ENCODE data around the gene ITPR3.

ITPR3 gene

DNA sequence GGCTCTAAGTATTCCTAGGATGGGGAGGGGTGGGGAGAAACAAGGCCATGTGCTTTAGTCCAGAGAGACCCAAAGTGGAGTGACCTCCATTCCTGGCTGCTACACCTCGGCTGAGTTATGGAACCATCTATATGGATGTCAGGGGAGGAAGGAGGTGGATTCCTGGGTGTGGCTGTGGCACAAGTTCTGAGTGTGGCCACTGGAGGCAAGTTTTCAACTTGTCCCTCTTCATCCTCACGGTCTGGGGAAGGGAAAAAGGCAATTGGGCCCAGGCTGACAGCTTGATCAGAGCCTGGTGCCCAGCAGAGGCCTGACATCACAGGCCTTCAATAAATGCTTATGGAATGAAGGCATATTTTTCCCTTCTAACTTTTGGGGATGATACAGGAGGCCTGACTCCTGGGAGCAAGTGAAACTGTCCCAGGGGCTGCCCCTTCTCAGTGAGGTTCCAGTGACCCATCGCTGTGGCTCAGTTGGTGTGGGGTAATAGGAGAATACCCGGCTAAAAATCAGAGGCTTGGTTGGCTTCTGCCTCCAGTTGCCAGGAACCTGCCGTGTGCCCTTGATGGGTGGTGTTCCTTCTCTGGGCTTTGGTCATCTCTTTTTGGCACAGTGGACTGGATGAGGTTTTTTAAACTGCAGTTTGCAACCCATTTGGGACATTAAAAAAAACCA lies 1.8 kb upstream of the ITPR3 start:
- no peak for TF ChIP-seq ZFX (IDR thresholded peaks at IDR 0.05)
- TF ChIP-seq, protein P1, sequence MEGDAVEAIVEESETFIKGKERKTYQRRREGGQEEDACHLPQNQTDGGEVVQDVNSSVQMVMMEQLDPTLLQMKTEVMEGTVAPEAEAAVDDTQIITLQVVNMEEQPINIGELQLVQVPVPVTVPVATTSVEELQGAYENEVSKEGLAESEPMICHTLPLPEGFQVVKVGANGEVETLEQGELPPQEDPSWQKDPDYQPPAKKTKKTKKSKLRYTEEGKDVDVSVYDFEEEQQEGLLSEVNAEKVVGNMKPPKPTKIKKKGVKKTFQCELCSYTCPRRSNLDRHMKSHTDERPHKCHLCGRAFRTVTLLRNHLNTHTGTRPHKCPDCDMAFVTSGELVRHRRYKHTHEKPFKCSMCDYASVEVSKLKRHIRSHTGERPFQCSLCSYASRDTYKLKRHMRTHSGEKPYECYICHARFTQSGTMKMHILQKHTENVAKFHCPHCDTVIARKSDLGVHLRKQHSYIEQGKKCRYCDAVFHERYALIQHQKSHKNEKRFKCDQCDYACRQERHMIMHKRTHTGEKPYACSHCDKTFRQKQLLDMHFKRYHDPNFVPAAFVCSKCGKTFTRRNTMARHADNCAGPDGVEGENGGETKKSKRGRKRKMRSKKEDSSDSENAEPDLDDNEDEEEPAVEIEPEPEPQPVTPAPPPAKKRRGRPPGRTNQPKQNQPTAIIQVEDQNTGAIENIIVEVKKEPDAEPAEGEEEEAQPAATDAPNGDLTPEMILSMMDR (conservative IDR thresholded peaks at IDR 0.05), result no peak
- H3K27ac ChIP-seq, result peak overlapping the region; percentile 7

- no peak for TF ChIP-seq ZFX (IDR thresholded peaks at IDR 0.05)
- TF ChIP-seq, protein P1 (conservative IDR thresholded peaks at IDR 0.05), result no peak
- H3K27ac ChIP-seq, result peak overlapping the region; percentile 97
Measured at GRCh38 chr6:33620158-33620855, 815 bp upstream of the ITPR3 start.

DNA sequence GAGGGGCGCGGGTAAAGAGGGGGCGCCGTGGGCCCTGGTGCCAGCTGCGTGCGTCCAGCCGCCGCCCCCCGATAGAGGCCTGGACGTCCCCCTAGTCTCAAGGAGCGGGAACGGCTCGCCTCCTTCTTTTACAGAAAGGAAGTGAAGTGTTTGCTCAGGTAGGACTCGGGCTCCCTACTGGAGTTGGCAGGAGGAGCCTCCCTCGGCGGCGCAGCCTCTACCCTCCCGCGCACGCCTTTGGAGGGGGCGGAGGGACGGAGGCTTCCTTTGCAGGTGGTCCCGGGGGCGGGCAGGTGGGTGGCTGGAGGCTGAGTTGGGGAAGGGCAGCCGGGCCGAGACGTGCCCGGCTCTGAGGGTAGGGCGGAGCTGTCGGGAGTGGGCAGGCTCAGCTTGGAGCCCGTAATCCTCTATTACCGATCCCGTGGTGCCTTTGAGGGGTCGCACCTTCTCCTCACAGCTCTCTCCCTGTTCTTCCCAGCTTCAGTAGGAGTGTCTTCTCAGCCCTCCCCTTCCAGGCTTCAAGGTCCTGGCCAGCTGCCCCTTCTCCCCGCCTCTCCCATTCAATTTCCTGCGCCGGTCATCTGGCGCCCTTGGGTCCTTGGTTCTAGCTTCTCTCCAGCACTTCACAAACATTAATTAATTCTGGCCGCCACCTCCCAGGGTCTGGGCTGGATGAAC lies 728 bp downstream of the ITPR3 start:
- TF ChIP-seq ZFX (IDR thresholded peaks at IDR 0.05), result peak; percentile 3; the same call in 1 of the 2 replicates
- TF ChIP-seq, protein P1 (conservative IDR thresholded peaks at IDR 0.05), result no peak
- H3K27ac ChIP-seq, result peak overlapping the region; percentile 97

- TF ChIP-seq, protein P1 (conservative IDR thresholded peaks at IDR 0.05), result no peak
- no peak for TF ChIP-seq ZFX (IDR thresholded peaks at IDR 0.05)
- peak overlapping the region; percentile 97 for H3K27ac ChIP-seq
Measured at GRCh38 chr6:33622456-33623431, 1.6 kb downstream of the ITPR3 start.

DNA sequence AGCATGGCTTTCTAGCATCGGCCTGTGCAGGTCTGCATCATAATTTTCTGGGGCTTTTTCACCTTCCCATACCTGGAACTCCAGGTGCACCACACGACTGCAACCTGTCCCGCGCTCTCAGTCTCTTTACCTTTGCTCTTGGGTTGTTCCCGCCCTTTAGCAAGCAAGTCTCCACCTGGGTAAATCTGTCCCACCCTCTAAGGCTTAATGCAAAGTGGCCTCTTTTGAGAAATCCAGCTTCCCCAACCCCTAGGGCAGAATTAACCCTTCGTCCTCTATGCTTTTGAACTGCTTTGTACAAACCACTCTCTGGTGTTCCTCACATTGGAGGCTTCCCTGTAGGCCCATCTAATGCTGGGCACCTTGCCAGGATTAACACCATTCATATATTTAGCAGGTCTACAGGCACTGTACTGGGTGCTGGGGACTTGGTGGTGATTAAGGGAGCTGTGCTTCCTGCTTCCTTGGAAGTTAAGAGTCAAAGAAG lies 2.8 kb downstream of the ITPR3 start:
- H3K27ac ChIP-seq, result no peak overlapping the region
- no peak for TF ChIP-seq ZFX (IDR thresholded peaks at IDR 0.05)
- TF ChIP-seq, protein P1 (conservative IDR thresholded peaks at IDR 0.05), result no peak

DNA sequence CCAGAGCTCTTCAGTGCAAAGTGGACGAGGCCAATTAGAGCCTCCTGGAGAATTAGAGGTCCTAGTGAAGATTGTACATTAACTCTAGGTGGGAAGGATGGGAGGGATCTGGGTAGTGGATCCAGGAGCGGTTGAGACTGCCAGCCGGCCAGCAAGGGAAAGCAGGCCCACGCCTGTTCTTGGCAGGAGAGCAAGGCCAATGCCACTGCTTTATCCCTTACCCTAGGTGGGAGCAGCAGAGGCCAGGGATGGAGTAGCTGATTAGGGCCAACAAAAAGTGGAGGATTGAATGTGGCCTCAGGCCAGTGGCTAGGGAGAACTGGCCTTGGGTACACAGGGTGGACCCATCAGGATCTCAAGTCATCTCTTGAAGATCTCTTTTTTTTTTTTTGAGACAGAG lies 3.7 kb downstream of the ITPR3 start:
- H3K27ac ChIP-seq, result no peak overlapping the region
- TF ChIP-seq, protein P1 (conservative IDR thresholded peaks at IDR 0.05), result no peak
- TF ChIP-seq ZFX (IDR thresholded peaks at IDR 0.05), result no peak

Data from C4-2B (cell line).